Mucosa of descending colon (tissue), 3 donors: ENCODE measurements around the gene PAQR7. TPM values are rescaled to one million over a fixed set of nuclear protein-coding genes. Genes with fewer than 3 reads are reported as not detected.

Experiments used
- ATAC-seq: fragments of 200-7000 bp; cut with Tn5 transposase; one replicate; pipeline ENCODE4 v1.9.1; 2020; ENCODE audit warnings: mild to moderate bottlenecking, moderate library complexity
- DNase-seq, 3 donors: peaks; one replicate each; pipeline ENCODE4 v3.0.0-alpha.2; 2020
- H3K36me3 ChIP-seq: fragments of 200-600 bp; one replicate; pipeline ENCODE4 v1.8.0; 2021; ENCODE audit warnings: low read depth, mild to moderate bottlenecking
- H3K4me1 ChIP-seq: fragments of 200-600 bp; one replicate; pipeline ENCODE4 v1.8.0; 2021; ENCODE audit warnings: low read depth, mild to moderate bottlenecking
- H3K4me3 ChIP-seq: fragments of 200-600 bp; one replicate; pipeline ENCODE4 v1.8.0; 2021; ENCODE audit warnings: mild to moderate bottlenecking
- H3K9me3 ChIP-seq: fragments of 200-600 bp; one replicate; pipeline ENCODE4 v1.8.0; 2021; ENCODE audit warnings: mild to moderate bottlenecking
- intact Hi-C, 2 donors: fragments of 100-400 bp; cut with DNase I in 1 of 2; cut with micrococcal nuclease in 1 of 2; formaldehyde crosslinking; loops; one replicate each; pipeline versions ENCODE4 v1.11.0 to v1.11.1; 2022; cut with DNase I, micrococcal nuclease
- total RNA-seq, 3 donors: library from RNA; stranded (reverse); fragmentation: NEBNext Ultra II Directional in 2 of 3; extraction: Animal tissue kit (Norgen Biotek cat#: 25700) in 2 of 3; gene quantifications; one replicate each; pipeline versions ENCODE4 v1.2.1 to v1.2.4, GENCODE V29; 2021 to 2023
- TF ChIP-seq, protein P1 (sequence below): fragments of 200-600 bp; IDR thresholded peaks from one replicate; pipeline ENCODE4 v1.8.0; 2022; ENCODE audit warnings: antibody characterized with exemption, mild to moderate bottlenecking
- donor health status: DM: no; HTN: no; CAD: no; lungs with moderate emphysema.
- donor health status: DM: no; HTN: no; CAD: no.
- donor health status: DM: no; HTN: yes; CAD: no.

The PAQR7 gene
- total RNA-seq, 3 donors from 2014 or later: 2.5 to 7.7 (median 2.7) TPM

DNA sequence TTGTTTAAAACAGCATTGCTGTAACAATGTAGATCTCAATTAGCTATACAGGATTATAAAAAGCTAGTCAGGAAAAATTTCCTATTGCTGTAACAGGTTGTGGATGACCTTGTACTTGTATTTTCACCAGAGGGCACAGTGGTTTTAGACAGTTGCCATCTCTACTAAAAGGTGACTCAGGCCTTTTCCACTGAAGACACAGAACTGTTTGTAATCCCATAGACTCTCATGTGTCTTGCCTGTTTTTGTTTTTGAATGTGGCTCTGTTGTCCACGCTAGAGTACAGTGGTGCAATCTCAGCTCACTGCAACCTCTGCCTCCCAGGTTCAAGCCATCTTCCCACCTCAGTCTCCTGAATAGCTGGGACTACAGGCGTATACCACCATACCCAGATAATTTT lies 49.9 kb downstream of the PAQR7 start:
- TF ChIP-seq, protein P1, sequence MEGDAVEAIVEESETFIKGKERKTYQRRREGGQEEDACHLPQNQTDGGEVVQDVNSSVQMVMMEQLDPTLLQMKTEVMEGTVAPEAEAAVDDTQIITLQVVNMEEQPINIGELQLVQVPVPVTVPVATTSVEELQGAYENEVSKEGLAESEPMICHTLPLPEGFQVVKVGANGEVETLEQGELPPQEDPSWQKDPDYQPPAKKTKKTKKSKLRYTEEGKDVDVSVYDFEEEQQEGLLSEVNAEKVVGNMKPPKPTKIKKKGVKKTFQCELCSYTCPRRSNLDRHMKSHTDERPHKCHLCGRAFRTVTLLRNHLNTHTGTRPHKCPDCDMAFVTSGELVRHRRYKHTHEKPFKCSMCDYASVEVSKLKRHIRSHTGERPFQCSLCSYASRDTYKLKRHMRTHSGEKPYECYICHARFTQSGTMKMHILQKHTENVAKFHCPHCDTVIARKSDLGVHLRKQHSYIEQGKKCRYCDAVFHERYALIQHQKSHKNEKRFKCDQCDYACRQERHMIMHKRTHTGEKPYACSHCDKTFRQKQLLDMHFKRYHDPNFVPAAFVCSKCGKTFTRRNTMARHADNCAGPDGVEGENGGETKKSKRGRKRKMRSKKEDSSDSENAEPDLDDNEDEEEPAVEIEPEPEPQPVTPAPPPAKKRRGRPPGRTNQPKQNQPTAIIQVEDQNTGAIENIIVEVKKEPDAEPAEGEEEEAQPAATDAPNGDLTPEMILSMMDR: no peak
- H3K36me3 ChIP-seq: peaks cover 18% of the 10 kb centered on the region
- no peak for ATAC-seq

DNA sequence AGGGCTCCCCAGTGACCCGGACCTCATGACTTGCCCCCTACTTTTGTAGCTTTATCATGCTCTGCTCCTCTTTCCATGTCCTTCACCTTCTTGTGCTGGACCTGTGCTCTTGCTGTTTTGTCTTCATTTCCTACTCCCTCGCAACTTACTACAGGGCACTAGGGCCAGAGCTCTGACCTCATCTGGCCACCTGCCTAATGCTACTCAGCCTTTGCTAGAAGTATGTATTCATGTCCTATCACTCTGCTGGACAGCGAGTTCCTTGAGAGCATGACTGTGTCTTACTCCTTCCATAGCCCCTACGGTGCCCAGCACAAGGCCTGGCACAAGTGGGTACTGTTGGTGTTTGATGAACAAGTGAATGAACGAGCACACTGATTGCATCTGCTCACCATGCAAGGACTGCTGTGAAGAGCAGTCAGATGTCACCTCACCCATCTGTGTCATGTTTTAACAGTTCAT lies 53.8 kb downstream of the PAQR7 start:
- intact Hi-C loops: no loop called here
- TF ChIP-seq, protein P1: no peak
- ATAC-seq: no peak
- H3K4me3 ChIP-seq: no peak overlapping the region
- H3K9me3 ChIP-seq: no peaks in the 10 kb centered on the region
- no peak for DNase-seq
- peaks cover 30% of the 10 kb centered on the region for H3K4me1 ChIP-seq
- no peaks in the 10 kb centered on the region for H3K36me3 ChIP-seq

More for the DNA sequence above, 49.9 kb downstream of the PAQR7 start:
- H3K4me3 ChIP-seq: no peak overlapping the region
- DNase-seq: no peak
- H3K4me1 ChIP-seq: peaks cover 12% of the 10 kb centered on the region
- intact Hi-C loops: no loop called here
- H3K9me3 ChIP-seq: no peaks in the 10 kb centered on the region

DNA sequence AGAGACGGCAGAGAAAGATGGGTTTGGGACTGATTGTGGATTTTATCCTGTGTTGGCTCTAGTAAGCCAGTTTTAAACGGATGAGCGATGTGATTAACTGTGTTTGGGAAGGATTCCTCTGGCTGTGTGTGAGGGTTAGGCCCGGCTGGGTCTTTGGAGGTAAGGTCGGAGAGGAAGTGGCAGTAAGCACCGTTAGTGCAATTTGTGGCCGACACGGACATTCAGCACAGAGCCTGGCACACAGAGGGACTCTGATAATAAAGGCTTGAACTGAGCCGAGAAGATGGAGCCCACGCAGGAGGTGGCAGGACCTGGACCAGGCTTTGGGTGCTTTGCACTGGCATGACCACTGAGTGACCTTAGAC lies 54.4 kb downstream of the PAQR7 start:
- Histone ChIP-seq H3K4me3 (no peak overlapping the region), H3K9me3 (no peaks in the 10 kb centered on the region), H3K36me3 (no peaks in the 10 kb centered on the region), H3K4me1 (peaks cover 30% of the 10 kb centered on the region)
- TF ChIP-seq, protein P1: no peak
- ATAC-seq: no peak
- no peak for DNase-seq
- intact Hi-C loops: no loop called here

DNA sequence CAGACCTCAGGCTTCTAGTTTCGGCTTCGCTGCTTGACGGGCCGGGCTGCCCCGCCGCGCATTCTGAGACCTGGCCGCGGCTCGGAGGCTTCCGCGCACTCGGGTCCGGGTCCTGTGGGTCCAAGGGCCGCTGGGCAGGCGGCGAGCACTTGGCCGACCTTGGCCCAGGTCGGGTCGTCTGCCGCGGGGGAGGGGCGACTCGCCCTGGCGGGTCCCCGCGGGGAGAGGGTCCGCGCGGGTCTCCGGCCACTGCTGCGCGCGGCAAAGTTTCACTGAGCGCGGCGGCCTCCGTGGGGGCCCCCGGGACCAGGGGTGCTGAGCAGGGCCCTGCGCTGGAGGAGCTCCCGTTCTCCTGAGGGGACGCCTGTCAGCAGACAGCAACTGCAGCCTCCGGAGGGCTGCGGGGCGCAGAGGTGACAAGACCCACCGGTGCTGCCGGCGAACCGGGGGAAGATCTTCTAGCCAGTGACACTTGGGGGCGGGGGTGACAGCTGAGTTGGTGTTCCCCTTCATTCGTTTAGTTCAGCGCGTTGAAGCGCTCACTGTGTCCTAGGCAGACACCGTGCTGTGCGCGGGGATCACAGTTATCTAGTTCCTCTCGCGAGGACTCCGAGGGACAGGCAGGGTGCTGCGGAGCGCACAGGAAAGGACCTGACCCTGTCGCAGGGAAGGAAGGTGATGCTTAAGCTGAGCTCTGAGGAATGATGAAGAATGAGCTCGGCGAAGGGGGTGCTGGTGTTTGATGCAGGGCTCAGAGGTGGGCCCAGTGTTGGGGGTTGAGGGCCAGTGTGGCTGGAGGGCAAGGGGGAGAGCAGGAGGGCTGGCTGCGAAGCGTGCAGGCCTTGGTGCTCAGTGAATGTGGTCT lies 55.0 kb downstream of the PAQR7 start:
- Histone ChIP-seq H3K4me3 (peak overlapping the region; percentile 62), H3K9me3 (no peaks in the 10 kb centered on the region), H3K36me3 (no peaks in the 10 kb centered on the region), H3K4me1 (peaks cover 30% of the 10 kb centered on the region)
- DNase-seq: peak; percentile 78 to 83 (median 80)
- TF ChIP-seq, protein P1: no peak
- intact Hi-C loops: no loop called here
- ATAC-seq: peak; percentile 71

DNA sequence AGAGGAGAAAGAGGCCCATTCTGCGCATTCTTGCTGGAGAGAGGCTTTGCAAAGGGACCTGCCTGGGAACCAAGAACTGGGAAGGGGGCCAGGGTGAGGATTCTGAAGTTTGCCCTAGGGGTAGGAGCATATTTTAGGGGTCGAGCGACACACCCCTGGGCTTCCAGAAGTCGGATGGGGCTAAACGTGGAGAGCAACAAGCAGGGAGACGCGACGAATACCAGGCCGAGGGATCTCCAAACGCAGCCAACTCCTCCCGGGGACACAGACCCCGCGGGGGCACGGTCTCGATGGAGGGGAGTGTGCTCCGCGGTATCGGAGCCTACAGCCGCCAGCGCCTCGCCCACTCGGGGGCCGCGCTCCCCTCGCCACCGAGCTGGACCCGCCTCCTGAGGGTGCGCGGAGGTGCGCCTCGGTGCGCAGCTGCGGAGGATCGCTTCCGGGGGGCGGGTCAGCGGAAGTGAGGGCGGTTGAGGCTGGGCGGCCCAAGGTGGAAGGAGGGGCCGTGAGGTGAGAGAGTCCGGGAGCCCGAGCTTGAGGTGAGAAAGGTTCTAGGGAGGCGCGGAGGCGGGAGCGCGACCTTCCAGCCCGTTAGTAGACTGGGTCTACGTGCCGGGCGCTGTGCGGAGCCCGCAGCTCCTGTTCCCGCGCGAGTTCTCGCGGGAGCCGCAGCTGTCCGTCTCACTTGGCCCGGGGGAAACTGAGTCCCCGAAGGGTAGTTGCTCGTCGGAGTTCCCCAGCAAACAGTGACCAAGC lies 55.8 kb downstream of the PAQR7 start, which contains the start of gene MTFR1L:
MTFR1L (plus strand) TSS at position 464 of the 756 bp plus-strand sequence. CDS start 3,151 bp downstream, outside the sequence.
- ATAC-seq (peak; percentile 92), DNase-seq (peak; percentile 95 to 96 (median 96))
- intact Hi-C loops: no loop called here
- TF ChIP-seq, protein P1: no peak
- Histone ChIP-seq H3K36me3 (no peaks in the 10 kb centered on the region), H3K4me1 (peaks cover 30% of the 10 kb centered on the region), H3K4me3 (peak within 1 kb of the TSS; percentile 62), H3K9me3 (no peaks in the 10 kb centered on the region)
